ENCODE results near the gene CDH13. TPM values are rescaled to one million over a fixed set of nuclear protein-coding genes. Genes with fewer than 3 reads are reported as not detected.

Gene CDH13
- total RNA-seq, 1 donor from 2014 or later: 161 TPM

DNA sequence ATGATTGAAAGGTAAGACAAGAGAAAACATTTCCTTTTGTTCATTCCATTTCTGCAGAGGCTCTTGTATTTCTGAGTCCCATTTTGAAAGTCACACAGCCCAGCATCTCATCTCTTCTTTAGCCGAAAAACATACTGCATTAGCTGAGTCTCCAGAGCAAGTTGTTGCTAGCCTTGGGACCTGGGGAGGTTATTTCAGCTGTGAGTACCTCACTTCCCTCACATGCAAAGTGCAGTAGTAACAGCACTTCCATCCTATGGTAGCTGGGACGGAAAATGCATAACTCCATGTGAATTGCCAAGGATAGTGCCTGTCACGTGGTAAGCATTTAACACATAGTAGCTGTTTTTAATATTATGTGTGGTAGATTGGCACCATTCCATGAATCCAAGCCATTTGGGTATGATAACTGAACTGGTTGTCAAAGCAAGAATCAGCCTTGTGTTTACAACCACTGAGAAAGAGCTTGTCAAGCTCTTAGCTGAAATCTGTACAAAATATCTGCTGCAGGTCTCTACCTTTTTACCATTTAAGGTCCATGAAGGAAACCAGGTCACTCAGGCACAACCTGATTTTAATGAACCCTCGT lies 345.7 kb downstream of the CDH13 start:
- TF ChIP-seq, protein P1, sequence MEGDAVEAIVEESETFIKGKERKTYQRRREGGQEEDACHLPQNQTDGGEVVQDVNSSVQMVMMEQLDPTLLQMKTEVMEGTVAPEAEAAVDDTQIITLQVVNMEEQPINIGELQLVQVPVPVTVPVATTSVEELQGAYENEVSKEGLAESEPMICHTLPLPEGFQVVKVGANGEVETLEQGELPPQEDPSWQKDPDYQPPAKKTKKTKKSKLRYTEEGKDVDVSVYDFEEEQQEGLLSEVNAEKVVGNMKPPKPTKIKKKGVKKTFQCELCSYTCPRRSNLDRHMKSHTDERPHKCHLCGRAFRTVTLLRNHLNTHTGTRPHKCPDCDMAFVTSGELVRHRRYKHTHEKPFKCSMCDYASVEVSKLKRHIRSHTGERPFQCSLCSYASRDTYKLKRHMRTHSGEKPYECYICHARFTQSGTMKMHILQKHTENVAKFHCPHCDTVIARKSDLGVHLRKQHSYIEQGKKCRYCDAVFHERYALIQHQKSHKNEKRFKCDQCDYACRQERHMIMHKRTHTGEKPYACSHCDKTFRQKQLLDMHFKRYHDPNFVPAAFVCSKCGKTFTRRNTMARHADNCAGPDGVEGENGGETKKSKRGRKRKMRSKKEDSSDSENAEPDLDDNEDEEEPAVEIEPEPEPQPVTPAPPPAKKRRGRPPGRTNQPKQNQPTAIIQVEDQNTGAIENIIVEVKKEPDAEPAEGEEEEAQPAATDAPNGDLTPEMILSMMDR (IDR thresholded peaks at IDR 0.05; ENCODE audit: borderline replicate concordance): no peak
- Histone ChIP-seq H3K9me3 (replicated peaks) (peaks cover 7% of the 10 kb centered on the region), H3K36me3 (no peaks in the 10 kb centered on the region), H3K4me3 (no peak overlapping the region), H3K27me3 (ENCODE audit: low read depth) (no peaks in the 10 kb centered on the region), H3K27ac (replicated peaks) (no peak overlapping the region), H3K4me1 (peaks cover 10% of the 10 kb centered on the region)
- no peak for DNase-seq
- intact Hi-C loops (cut with micrococcal nuclease): no loop called here

DNA sequence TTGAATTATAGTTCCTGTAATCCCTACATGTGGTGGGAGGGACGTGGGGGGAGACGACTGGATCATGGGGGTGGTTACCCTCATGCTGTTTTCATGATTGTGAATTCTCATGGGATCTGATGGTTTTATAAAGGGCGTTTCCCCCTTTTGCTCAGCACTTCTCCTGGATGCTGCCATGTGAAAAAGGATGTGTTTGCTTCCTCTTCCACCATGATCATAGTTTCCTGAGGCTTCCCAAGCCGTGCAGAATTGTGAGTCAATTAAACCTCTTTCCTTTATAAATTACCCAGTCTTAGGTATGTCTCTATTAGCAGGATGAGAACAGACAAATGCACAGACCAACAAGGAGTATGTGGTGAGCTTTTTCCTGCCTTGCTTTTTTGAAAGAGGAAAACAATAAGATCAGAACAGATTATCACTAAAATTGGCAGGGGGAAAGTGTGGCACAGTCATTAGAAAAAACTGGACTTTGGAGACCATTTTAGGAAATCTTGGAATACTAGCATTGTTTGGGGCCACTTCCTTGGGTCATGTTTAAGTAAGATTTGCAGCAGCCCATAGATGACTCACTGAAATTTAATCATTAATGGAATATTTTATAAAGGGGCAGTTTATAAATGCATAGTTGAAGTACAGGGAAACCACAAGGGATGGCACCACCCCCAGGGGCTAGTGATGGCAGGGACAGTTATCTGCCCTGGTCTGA lies 352.8 kb downstream of the CDH13 start:
- H3K4me3 ChIP-seq: no peak overlapping the region
- intact Hi-C loops (cut with micrococcal nuclease): no loop called here
- DNase-seq: no peak
- H3K27me3 ChIP-seq (ENCODE audit: low read depth): no peaks in the 10 kb centered on the region
- H3K27ac ChIP-seq (replicated peaks): no peak overlapping the region
- H3K9me3 ChIP-seq (replicated peaks): peaks cover 5% of the 10 kb centered on the region
- TF ChIP-seq, protein P1 (IDR thresholded peaks at IDR 0.05; ENCODE audit: borderline replicate concordance): no peak
- no peaks in the 10 kb centered on the region for H3K36me3 ChIP-seq
- peaks cover 10% of the 10 kb centered on the region for H3K4me1 ChIP-seq

DNA sequence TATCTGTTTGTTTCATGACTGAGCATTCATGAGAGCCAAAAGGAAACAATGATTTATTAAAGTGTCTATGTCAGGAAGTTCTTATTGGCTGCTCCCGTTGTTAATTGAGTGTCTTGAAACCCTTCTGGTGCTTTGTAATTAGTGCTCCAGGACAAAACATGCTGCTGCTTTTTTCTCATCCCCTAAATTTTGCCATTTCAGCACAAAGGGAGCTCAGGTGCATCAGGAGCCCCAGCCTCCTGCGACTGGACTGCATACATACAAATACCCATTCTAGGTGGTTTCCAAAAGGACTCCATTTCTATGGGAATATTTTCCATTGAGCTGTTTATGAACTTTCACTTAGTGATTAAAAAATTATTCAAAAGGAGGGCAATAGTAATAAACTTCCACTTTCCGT lies 354.0 kb downstream of the CDH13 start:
- no peak for DNase-seq
- Histone ChIP-seq H3K9me3 (replicated peaks) (peaks cover 5% of the 10 kb centered on the region), H3K4me3 (no peak overlapping the region), H3K27ac (replicated peaks) (no peak overlapping the region), H3K4me1 (peaks cover 10% of the 10 kb centered on the region), H3K27me3 (ENCODE audit: low read depth) (no peaks in the 10 kb centered on the region), H3K36me3 (no peaks in the 10 kb centered on the region)
- intact Hi-C loops (cut with micrococcal nuclease): no loop called here
- TF ChIP-seq, protein P1 (IDR thresholded peaks at IDR 0.05; ENCODE audit: borderline replicate concordance): no peak

DNA sequence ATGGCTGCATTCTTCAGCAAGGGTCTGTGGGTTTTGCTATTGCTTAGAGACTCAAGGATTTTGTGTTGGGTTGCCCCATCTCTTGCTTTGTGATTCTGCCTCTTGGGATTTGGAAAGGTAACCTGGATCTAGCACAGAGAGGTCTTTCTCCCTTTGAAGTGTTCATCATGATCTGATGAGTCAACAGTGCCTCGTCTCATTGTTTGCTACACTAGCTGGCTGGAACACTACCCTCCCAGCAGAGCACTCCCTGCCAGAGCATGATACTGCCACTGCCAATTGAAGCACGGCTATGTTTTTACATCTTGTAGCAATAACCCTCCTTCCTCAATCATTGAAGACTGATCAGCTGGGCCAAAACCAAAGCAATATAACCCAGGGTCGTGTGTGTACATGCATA lies 361.0 kb downstream of the CDH13 start:
- no peak overlapping the region for H3K27ac ChIP-seq (replicated peaks)
- H3K4me3 ChIP-seq: no peak overlapping the region
- no peak for DNase-seq
- no peaks in the 10 kb centered on the region for H3K36me3 ChIP-seq
- TF ChIP-seq, protein P1 (IDR thresholded peaks at IDR 0.05; ENCODE audit: borderline replicate concordance): no peak
- peaks cover 7% of the 10 kb centered on the region for H3K4me1 ChIP-seq
- intact Hi-C loops (cut with micrococcal nuclease): no loop called here
- H3K27me3 ChIP-seq (ENCODE audit: low read depth): no peaks in the 10 kb centered on the region
- no peaks in the 10 kb centered on the region for H3K9me3 ChIP-seq (replicated peaks)

DNA sequence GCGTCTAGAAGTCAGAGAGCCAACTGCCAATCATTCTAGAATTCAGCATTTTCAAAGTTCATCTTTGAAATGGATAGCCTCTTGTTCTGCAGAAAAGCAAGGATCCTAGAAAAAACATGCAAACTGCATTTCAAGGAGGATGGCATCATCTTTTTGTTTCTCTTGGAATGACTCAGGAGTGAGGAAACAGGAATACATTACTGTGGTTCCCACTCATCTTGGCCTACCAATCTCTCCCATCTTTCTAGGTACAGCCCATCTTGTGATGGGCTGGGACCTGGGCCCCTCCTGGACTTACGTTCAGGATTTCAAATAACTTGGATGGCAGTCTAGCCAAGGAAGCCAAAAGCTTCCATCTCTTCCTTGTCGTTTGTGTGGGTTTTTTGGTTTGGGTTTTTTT lies 363.4 kb downstream of the CDH13 start:
- TF ChIP-seq, protein P1 (IDR thresholded peaks at IDR 0.05; ENCODE audit: borderline replicate concordance): no peak
- H3K36me3 ChIP-seq: no peaks in the 10 kb centered on the region
- no peak overlapping the region for H3K4me3 ChIP-seq
- H3K27ac ChIP-seq (replicated peaks): no peak overlapping the region
- intact Hi-C loops (cut with micrococcal nuclease): no loop called here
- no peaks in the 10 kb centered on the region for H3K9me3 ChIP-seq (replicated peaks)
- DNase-seq: no peak
- H3K4me1 ChIP-seq: peaks cover 2% of the 10 kb centered on the region
- no peaks in the 10 kb centered on the region for H3K27me3 ChIP-seq (ENCODE audit: low read depth)

Measured in left ventricle myocardium inferior (tissue), 1 donor.